ENCODE data around the gene NFIA. TPM values are rescaled to one million over a fixed set of nuclear protein-coding genes. Genes with fewer than 3 reads are reported as not detected.
A peak's percentile ranks its signal among the peaks of the same experiment; 100 is the strongest.

NFIA gene
- total and polyA plus RNA-seq, 9 of the 15 experiments (the other 6 are each of a cell fraction or from before 2014, with no cell fraction given): 5.3 to 24.9 (median 9.8) TPM

DNA sequence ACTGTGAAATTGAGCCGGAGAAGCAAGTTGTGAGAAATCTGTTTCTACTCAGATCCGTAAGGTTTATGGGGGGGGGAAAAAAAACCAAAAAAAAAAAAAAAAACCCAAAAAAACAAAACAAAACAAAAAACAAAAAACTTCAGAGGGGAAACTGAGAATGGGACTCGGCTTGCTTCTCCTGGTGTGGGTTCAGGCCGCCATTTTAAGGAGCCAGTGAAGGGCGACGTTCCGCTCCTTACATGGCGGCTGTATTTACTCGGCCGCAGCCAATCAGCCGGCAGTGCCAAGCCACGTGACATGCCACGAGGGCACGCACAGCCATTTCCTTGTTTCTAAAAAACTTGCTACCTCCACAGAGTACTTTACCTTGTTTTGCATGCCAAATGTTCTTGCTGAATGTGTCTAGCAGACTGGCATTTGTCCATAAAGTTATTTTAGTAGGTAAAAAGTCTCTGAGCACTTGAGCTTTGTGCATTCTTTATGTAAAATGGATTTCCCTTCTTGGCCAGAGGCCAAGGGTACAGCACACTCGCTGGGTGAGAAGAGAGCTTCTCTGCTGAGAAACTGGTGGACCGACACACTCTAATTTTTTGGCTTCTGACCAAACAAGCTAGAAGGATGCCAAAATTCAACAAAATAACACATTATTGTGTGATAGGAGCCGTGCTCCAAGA is 101.8 kb downstream of the NFIA start (continued):
- TF ChIP-seq, protein P1, sequence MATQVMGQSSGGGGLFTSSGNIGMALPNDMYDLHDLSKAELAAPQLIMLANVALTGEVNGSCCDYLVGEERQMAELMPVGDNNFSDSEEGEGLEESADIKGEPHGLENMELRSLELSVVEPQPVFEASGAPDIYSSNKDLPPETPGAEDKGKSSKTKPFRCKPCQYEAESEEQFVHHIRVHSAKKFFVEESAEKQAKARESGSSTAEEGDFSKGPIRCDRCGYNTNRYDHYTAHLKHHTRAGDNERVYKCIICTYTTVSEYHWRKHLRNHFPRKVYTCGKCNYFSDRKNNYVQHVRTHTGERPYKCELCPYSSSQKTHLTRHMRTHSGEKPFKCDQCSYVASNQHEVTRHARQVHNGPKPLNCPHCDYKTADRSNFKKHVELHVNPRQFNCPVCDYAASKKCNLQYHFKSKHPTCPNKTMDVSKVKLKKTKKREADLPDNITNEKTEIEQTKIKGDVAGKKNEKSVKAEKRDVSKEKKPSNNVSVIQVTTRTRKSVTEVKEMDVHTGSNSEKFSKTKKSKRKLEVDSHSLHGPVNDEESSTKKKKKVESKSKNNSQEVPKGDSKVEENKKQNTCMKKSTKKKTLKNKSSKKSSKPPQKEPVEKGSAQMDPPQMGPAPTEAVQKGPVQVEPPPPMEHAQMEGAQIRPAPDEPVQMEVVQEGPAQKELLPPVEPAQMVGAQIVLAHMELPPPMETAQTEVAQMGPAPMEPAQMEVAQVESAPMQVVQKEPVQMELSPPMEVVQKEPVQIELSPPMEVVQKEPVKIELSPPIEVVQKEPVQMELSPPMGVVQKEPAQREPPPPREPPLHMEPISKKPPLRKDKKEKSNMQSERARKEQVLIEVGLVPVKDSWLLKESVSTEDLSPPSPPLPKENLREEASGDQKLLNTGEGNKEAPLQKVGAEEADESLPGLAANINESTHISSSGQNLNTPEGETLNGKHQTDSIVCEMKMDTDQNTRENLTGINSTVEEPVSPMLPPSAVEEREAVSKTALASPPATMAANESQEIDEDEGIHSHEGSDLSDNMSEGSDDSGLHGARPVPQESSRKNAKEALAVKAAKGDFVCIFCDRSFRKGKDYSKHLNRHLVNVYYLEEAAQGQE (IDR thresholded peaks at IDR 0.05; ENCODE audit: borderline replicate concordance): peak; percentile 62
- TF ChIP-seq, protein P1 (CRISPR knock-in tag; IDR thresholded peaks at IDR 0.05; ENCODE audit: low read depth): no peak
- TF ChIP-seq, protein P2, sequence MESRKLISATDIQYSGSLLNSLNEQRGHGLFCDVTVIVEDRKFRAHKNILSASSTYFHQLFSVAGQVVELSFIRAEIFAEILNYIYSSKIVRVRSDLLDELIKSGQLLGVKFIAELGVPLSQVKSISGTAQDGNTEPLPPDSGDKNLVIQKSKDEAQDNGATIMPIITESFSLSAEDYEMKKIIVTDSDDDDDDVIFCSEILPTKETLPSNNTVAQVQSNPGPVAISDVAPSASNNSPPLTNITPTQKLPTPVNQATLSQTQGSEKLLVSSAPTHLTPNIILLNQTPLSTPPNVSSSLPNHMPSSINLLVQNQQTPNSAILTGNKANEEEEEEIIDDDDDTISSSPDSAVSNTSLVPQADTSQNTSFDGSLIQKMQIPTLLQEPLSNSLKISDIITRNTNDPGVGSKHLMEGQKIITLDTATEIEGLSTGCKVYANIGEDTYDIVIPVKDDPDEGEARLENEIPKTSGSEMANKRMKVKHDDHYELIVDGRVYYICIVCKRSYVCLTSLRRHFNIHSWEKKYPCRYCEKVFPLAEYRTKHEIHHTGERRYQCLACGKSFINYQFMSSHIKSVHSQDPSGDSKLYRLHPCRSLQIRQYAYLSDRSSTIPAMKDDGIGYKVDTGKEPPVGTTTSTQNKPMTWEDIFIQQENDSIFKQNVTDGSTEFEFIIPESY (CRISPR knock-in tag; IDR thresholded peaks at IDR 0.05): no peak
- TF ChIP-seq BRF1 (IDR thresholded peaks at IDR 0.05; ENCODE audit: borderline replicate concordance, extremely low read depth, insufficient read length): no peak
- TF ChIP-seq PRPF4 (IDR thresholded peaks at IDR 0.05; ENCODE audit: insufficient read depth, low read depth, low read length, poor library complexity, severe bottlenecking): no peak
- TF ChIP-seq FOXA3 (CRISPR knock-in tag; conservative IDR thresholded peaks at IDR 0.05 in 1 of 2, IDR thresholded peaks at IDR 0.05 in 1 of 2): peak; percentile 57 to 70; a peak in 3 of 4 replicates
- no peak for TF ChIP-seq ZFPM2 (CRISPR knock-in tag; IDR thresholded peaks at IDR 0.05)
- TF ChIP-seq SMAD3 (CRISPR knock-in tag; conservative IDR thresholded peaks at IDR 0.05): peak; percentile 69; the same call in 1 of the 2 replicates
- TF ChIP-seq, protein P3, sequence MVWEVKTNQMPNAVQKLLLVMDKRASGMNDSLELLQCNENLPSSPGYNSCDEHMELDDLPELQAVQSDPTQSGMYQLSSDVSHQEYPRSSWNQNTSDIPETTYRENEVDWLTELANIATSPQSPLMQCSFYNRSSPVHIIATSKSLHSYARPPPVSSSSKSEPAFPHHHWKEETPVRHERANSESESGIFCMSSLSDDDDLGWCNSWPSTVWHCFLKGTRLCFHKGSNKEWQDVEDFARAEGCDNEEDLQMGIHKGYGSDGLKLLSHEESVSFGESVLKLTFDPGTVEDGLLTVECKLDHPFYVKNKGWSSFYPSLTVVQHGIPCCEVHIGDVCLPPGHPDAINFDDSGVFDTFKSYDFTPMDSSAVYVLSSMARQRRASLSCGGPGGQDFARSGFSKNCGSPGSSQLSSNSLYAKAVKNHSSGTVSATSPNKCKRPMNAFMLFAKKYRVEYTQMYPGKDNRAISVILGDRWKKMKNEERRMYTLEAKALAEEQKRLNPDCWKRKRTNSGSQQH (CRISPR knock-in tag; IDR thresholded peaks at IDR 0.05): no peak
- TF ChIP-seq CREM (IDR thresholded peaks at IDR 0.05; ENCODE audit: low read depth): 0 out of 2 replicates have a peak, but pooled peaks have one; percentile 34
- TF ChIP-seq TRIM28 (IDR thresholded peaks at IDR 0.05): no peak
